Measurements from ENCODE around the gene TMEM250.

TMEM250 gene

GRCh38 chr9:136098844-136099243 lies 19.8 kb downstream of the TMEM250 start:
- no peak for TF ChIP-seq CTCF (IDR thresholded peaks at IDR 0.05; ENCODE audit: borderline replicate concordance, insufficient read depth, low read depth, low read length)
- no peak overlapping the region for H3K4me3 ChIP-seq (ENCODE audit: low read depth, low read length)

GRCh38 chr9:136098210-136098609 lies 20.5 kb downstream of the TMEM250 start:
- no peak for TF ChIP-seq CTCF (IDR thresholded peaks at IDR 0.05; ENCODE audit: borderline replicate concordance, insufficient read depth, low read depth, low read length)
- no peak overlapping the region for H3K4me3 ChIP-seq (ENCODE audit: low read depth, low read length)

- no peak overlapping the region for H3K4me3 ChIP-seq (ENCODE audit: low read depth, low read length)
Measured at GRCh38 chr9:136096505-136097001, 22.1 kb downstream of the TMEM250 start.

GRCh38 chr9:136095070-136096058 lies 23.3 kb downstream of the TMEM250 start, which contains the start of gene NACC2:
TSS of gene NACC2 (minus strand) at chr9:136095289. CDS start at chr9:136050521, 44,768 bp downstream.
- H3K4me3 ChIP-seq (ENCODE audit: low read depth, low read length) = no peak within 1 kb of the TSS
- TF ChIP-seq CTCF (IDR thresholded peaks at IDR 0.05; ENCODE audit: borderline replicate concordance, insufficient read depth, low read depth, low read length) = no peak

More at GRCh38 chr9:136096505-136097001, 22.1 kb downstream of the TMEM250 start:
- TF ChIP-seq CTCF (IDR thresholded peaks at IDR 0.05; ENCODE audit: borderline replicate concordance, insufficient read depth, low read depth, low read length) = no peak

- H3K4me3 ChIP-seq (ENCODE audit: low read depth, low read length) = no peak overlapping the region
- TF ChIP-seq CTCF (IDR thresholded peaks at IDR 0.05; ENCODE audit: borderline replicate concordance, insufficient read depth, low read depth, low read length) = no peak
Measured at GRCh38 chr9:136093995-136094881, 24.4 kb downstream of the TMEM250 start.

GRCh38 chr9:136093346-136093986 lies 25.2 kb downstream of the TMEM250 start:
- no peak for TF ChIP-seq CTCF (IDR thresholded peaks at IDR 0.05; ENCODE audit: borderline replicate concordance, insufficient read depth, low read depth, low read length)

More at GRCh38 chr9:136093346-136093986, 25.2 kb downstream of the TMEM250 start:
- no peak overlapping the region for H3K4me3 ChIP-seq (ENCODE audit: low read depth, low read length)
